Mesendoderm (in vitro differentiated cells): Measurements from ENCODE around the gene ZNF74.

Experiments
- DNase-seq: peaks from one replicate; pipeline ENCODE4 v3.0.0; 2013
- H2AK5ac ChIP-seq: 2 replicates; pipeline ENCODE4 v1.6.1; 2013; ENCODE audit warnings: low read length, inconsistent platforms
- H2BK120ac ChIP-seq: 2 replicates; pipeline ENCODE4 v1.6.1; 2013; ENCODE audit warnings: low read depth, mild to moderate bottlenecking, low read length, moderate library complexity, mixed read lengths
- H2BK15ac ChIP-seq: replicated peaks from 2 replicates; pipeline ENCODE4 v1.6.1; 2013; ENCODE audit warnings: low read depth, mild to moderate bottlenecking, moderate library complexity
- H2BK5ac ChIP-seq: 2 replicates; pipeline ENCODE4 v1.6.1; 2013; ENCODE audit warnings: low read length, inconsistent platforms
- H3K18ac ChIP-seq: 2 replicates; pipeline ENCODE4 v1.6.1; 2013; ENCODE audit warnings: mild to moderate bottlenecking, low read length, mixed read lengths
- H3K23ac ChIP-seq: one replicate; pipeline ENCODE4 v1.6.1; 2013; ENCODE audit warnings: low read length
- H3K27ac ChIP-seq: 2 replicates; pipeline ENCODE4 v1.5.1; 2013; ENCODE audit warnings: low read depth, mild to moderate bottlenecking, inconsistent platforms, low read length, moderate library complexity
- H3K27me3 ChIP-seq: 2 replicates; pipeline ENCODE4 v1.6.1; 2013; ENCODE audit warnings: low read length, control low read depth, mild to moderate bottlenecking, inconsistent platforms; ENCODE audit not compliant: insufficient read depth, poor library complexity
- H3K36me3 ChIP-seq: 2 replicates; pipeline ENCODE4 v1.6.1; 2013; ENCODE audit warnings: low read length, inconsistent platforms; ENCODE audit not compliant: control insufficient read depth, insufficient read depth
- H3K4ac ChIP-seq: one replicate; pipeline ENCODE4 v1.6.1; 2013; ENCODE audit warnings: low read depth, mild to moderate bottlenecking, low read length, moderate library complexity
- H3K4me1 ChIP-seq: 2 replicates; pipeline ENCODE4 v1.6.1; 2013; ENCODE audit warnings: low read depth, low read length, inconsistent platforms; ENCODE audit not compliant: control insufficient read depth
- H3K4me2 ChIP-seq: 2 replicates; pipeline ENCODE4 v1.6.1; 2013; ENCODE audit warnings: low read length
- H3K4me3 ChIP-seq: 2 replicates; pipeline ENCODE4 v1.5.1; 2013; ENCODE audit warnings: mild to moderate bottlenecking, low read length
- H3K56ac ChIP-seq: one replicate; pipeline ENCODE4 v1.6.1; 2013; ENCODE audit warnings: low read length
- H3K79me1 ChIP-seq: 2 replicates; pipeline ENCODE4 v1.6.1; 2013; ENCODE audit warnings: low read length, inconsistent platforms
- H3K79me2 ChIP-seq: 2 replicates; pipeline ENCODE4 v1.6.1; 2013; ENCODE audit warnings: mild to moderate bottlenecking, low read length; ENCODE audit not compliant: control insufficient read depth, insufficient read depth
- H3K9ac ChIP-seq: 2 replicates; pipeline ENCODE4 v1.6.1; 2013; ENCODE audit warnings: low read length, inconsistent platforms
- H4K5ac ChIP-seq: one replicate; pipeline ENCODE4 v1.6.1; 2013; ENCODE audit warnings: low read length
- H4K8ac ChIP-seq: one replicate; pipeline ENCODE4 v1.6.1; 2013; ENCODE audit warnings: low read depth, mild to moderate bottlenecking, control low read depth, low read length, moderate library complexity
- WGBS: extraction: QIAGEN DNeasy Blood & Tissue Kit; methylation state at CpG from one replicate; pipeline ENCODE4 v1.1.7; 2013; ENCODE audit warnings: low lambda C conversion rate, missing lambda C conversion rate; ENCODE audit not compliant: insufficient coverage; ENCODE audit errors: extremely low coverage; 5-methylcytosine and 5-hydroxymethylcytosine counted together

ZNF74 gene

GRCh38 chr22:20430101-20430719 is 36.3 kb downstream of the ZNF74 start:
- Histone ChIP-seq H2BK15ac (no peak overlapping the region), H4K5ac (no peak overlapping the region), H2BK120ac (no peak overlapping the region), H3K79me1 (peaks cover 8% of the 10 kb centered on the region), H2AK5ac (no peak overlapping the region), H3K18ac (no peak overlapping the region), H3K4me2 (peak overlapping the region; percentile 78), H3K56ac (peak overlapping the region; percentile 78), H3K4me3 (no peak overlapping the region), H3K27me3 (peaks cover 3% of the 10 kb centered on the region), H4K8ac (no peak overlapping the region), H3K27ac (no peak overlapping the region), H2BK5ac (no peak overlapping the region), H3K9ac (peak overlapping the region; percentile 59), H3K4ac (no peak overlapping the region), H3K4me1 (peaks cover 12% of the 10 kb centered on the region), H3K36me3 (peaks cover 4% of the 10 kb centered on the region), H3K79me2 (no peaks in the 10 kb centered on the region), H3K23ac (no peak overlapping the region)
- WGBS, result no CpG with 5 or more reads among the region's 37 CpGs
- DNase-seq, result peak; percentile 43

GRCh38 chr22:20430720-20431510 is 37.0 kb downstream of the ZNF74 start:
- no peak overlapping the region for H2BK5ac ChIP-seq
- H3K9ac ChIP-seq, result peak overlapping the region; percentile 59
- H2BK120ac ChIP-seq, result no peak overlapping the region
- H3K4me1 ChIP-seq, result peaks cover 14% of the 10 kb centered on the region
- H2AK5ac ChIP-seq, result no peak overlapping the region
- DNase-seq, result peak; percentile 85
- H2BK15ac ChIP-seq, result no peak overlapping the region
- H3K79me2 ChIP-seq, result peaks cover 3% of the 10 kb centered on the region
- peaks cover 4% of the 10 kb centered on the region for H3K36me3 ChIP-seq
- peak overlapping the region; percentile 97 for H3K23ac ChIP-seq
- H4K5ac ChIP-seq, result no peak overlapping the region
- no peak overlapping the region for H3K27ac ChIP-seq
- H3K4me2 ChIP-seq, result peak overlapping the region; percentile 78
- H3K4me3 ChIP-seq, result peak overlapping the region; percentile 6
- H3K18ac ChIP-seq, result no peak overlapping the region
- H3K56ac ChIP-seq, result peak overlapping the region; percentile 78
- H4K8ac ChIP-seq, result no peak overlapping the region
- WGBS, result no CpG with 5 or more reads among the region's 94 CpGs
- no peak overlapping the region for H3K4ac ChIP-seq
- H3K79me1 ChIP-seq, result peaks cover 13% of the 10 kb centered on the region
- H3K27me3 ChIP-seq, result peaks cover 3% of the 10 kb centered on the region

- no peak overlapping the region for H2BK5ac ChIP-seq
- H3K79me2 ChIP-seq, result peaks cover 4% of the 10 kb centered on the region
- H3K4me1 ChIP-seq, result peaks cover 15% of the 10 kb centered on the region
- H3K36me3 ChIP-seq, result peaks cover 3% of the 10 kb centered on the region
- H4K5ac ChIP-seq, result no peak overlapping the region
- H3K4me2 ChIP-seq, result peak overlapping the region; percentile 78
- no peak overlapping the region for H3K18ac ChIP-seq
- no peak overlapping the region for H3K27ac ChIP-seq
- no peak overlapping the region for H4K8ac ChIP-seq
- H3K56ac ChIP-seq, result peak overlapping the region; percentile 83
- no peak overlapping the region for H2BK120ac ChIP-seq
- H2BK15ac ChIP-seq, result no peak overlapping the region
- peaks cover 3% of the 10 kb centered on the region for H3K27me3 ChIP-seq
- no CpG with 5 or more reads among the region's 50 CpGs for WGBS
- no peak overlapping the region for H3K4ac ChIP-seq
- H2AK5ac ChIP-seq, result no peak overlapping the region
- H3K23ac ChIP-seq, result peak overlapping the region; percentile 97
- peak; percentile 58 for DNase-seq
- peak overlapping the region; percentile 59 for H3K9ac ChIP-seq
- peaks cover 14% of the 10 kb centered on the region for H3K79me1 ChIP-seq
- no peak overlapping the region for H3K4me3 ChIP-seq
Measured at GRCh38 chr22:20431511-20432192, 37.7 kb downstream of the ZNF74 start.

GRCh38 chr22:20432244-20432686 is 38.3 kb downstream of the ZNF74 start:
- no peak for DNase-seq
- H3K4me3 ChIP-seq, result no peak overlapping the region
- H3K27me3 ChIP-seq, result peaks cover 3% of the 10 kb centered on the region

GRCh38 chr22:20433191-20433590 is 39.2 kb downstream of the ZNF74 start:
- peaks cover 3% of the 10 kb centered on the region for H3K27me3 ChIP-seq
- H3K36me3 ChIP-seq, result no peaks in the 10 kb centered on the region
- no peak overlapping the region for H4K8ac ChIP-seq
- H3K56ac ChIP-seq, result no peak overlapping the region
- peaks cover 18% of the 10 kb centered on the region for H3K79me1 ChIP-seq
- no CpG with 5 or more reads among the region's 11 CpGs for WGBS
- no peak for DNase-seq
- H3K27ac ChIP-seq, result no peak overlapping the region
- H3K79me2 ChIP-seq, result peaks cover 4% of the 10 kb centered on the region
- H2BK15ac ChIP-seq, result no peak overlapping the region
- no peak overlapping the region for H3K4ac ChIP-seq
- no peak overlapping the region for H4K5ac ChIP-seq
- peaks cover 15% of the 10 kb centered on the region for H3K4me1 ChIP-seq
- H3K4me3 ChIP-seq, result no peak overlapping the region
- no peak overlapping the region for H2AK5ac ChIP-seq
- no peak overlapping the region for H3K18ac ChIP-seq
- H2BK120ac ChIP-seq, result no peak overlapping the region
- no peak overlapping the region for H3K4me2 ChIP-seq
- no peak overlapping the region for H3K9ac ChIP-seq
- H2BK5ac ChIP-seq, result no peak overlapping the region
- no peak overlapping the region for H3K23ac ChIP-seq

More at GRCh38 chr22:20432244-20432686, 38.3 kb downstream of the ZNF74 start:
- Histone ChIP-seq H2BK15ac (no peak overlapping the region), H3K18ac (no peak overlapping the region), H3K4ac (no peak overlapping the region), H3K4me1 (peaks cover 15% of the 10 kb centered on the region), H3K23ac (no peak overlapping the region), H3K9ac (no peak overlapping the region), H3K56ac (no peak overlapping the region), H3K4me2 (no peak overlapping the region), H4K5ac (no peak overlapping the region), H3K79me2 (peaks cover 4% of the 10 kb centered on the region), H2BK5ac (no peak overlapping the region), H3K36me3 (peaks cover 3% of the 10 kb centered on the region), H3K27ac (no peak overlapping the region), H4K8ac (no peak overlapping the region), H2BK120ac (no peak overlapping the region), H2AK5ac (no peak overlapping the region), H3K79me1 (peaks cover 18% of the 10 kb centered on the region)
- WGBS, result no CpG with 5 or more reads among the region's 3 CpGs
